ENCODE data around the gene OBP2B. TPM values are rescaled to one million over a fixed set of nuclear protein-coding genes. Genes with fewer than 3 reads are reported as not detected.
A peak's percentile ranks its signal among the peaks of the same experiment; 100 is the strongest.

The OBP2B gene
- total and polyA plus RNA-seq, 9 of the 15 experiments (the other 6 are each of a cell fraction or from before 2014, with no cell fraction given): not detected

DNA sequence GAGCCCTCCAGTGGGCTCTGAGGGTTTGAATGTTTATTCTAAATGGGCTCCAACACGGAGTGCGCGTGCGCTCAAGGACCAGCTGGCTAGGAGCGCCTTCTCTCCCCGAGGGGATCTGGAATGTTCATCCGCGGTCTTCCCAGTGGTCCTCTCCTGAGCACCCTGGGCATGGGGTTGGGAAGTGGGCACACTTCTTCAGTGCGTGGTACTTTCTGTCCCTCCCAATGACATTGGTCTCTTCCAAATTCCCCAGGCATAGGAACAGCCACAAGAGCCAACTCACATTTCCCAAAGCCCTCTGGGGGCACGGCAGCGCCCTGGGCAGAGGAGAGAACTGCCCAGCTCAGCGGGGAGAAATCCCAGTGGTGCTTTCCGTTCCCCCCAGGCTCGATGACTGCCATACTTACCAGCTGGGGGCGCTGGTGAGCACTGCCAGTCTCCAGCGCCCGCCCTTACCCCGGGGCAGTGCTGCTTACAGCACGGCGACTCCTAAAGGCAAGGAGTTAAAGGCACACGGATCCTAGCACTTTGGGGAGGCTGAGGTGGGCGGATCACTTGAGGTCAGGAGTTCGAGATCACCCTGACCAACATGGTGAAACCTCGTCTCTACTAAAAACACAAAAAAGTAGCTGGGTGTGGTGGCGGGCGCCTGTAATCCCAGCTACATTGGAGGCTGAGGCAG, 29.9 kb upstream of the OBP2B start (continued):
- TF ChIP-seq, protein P1, sequence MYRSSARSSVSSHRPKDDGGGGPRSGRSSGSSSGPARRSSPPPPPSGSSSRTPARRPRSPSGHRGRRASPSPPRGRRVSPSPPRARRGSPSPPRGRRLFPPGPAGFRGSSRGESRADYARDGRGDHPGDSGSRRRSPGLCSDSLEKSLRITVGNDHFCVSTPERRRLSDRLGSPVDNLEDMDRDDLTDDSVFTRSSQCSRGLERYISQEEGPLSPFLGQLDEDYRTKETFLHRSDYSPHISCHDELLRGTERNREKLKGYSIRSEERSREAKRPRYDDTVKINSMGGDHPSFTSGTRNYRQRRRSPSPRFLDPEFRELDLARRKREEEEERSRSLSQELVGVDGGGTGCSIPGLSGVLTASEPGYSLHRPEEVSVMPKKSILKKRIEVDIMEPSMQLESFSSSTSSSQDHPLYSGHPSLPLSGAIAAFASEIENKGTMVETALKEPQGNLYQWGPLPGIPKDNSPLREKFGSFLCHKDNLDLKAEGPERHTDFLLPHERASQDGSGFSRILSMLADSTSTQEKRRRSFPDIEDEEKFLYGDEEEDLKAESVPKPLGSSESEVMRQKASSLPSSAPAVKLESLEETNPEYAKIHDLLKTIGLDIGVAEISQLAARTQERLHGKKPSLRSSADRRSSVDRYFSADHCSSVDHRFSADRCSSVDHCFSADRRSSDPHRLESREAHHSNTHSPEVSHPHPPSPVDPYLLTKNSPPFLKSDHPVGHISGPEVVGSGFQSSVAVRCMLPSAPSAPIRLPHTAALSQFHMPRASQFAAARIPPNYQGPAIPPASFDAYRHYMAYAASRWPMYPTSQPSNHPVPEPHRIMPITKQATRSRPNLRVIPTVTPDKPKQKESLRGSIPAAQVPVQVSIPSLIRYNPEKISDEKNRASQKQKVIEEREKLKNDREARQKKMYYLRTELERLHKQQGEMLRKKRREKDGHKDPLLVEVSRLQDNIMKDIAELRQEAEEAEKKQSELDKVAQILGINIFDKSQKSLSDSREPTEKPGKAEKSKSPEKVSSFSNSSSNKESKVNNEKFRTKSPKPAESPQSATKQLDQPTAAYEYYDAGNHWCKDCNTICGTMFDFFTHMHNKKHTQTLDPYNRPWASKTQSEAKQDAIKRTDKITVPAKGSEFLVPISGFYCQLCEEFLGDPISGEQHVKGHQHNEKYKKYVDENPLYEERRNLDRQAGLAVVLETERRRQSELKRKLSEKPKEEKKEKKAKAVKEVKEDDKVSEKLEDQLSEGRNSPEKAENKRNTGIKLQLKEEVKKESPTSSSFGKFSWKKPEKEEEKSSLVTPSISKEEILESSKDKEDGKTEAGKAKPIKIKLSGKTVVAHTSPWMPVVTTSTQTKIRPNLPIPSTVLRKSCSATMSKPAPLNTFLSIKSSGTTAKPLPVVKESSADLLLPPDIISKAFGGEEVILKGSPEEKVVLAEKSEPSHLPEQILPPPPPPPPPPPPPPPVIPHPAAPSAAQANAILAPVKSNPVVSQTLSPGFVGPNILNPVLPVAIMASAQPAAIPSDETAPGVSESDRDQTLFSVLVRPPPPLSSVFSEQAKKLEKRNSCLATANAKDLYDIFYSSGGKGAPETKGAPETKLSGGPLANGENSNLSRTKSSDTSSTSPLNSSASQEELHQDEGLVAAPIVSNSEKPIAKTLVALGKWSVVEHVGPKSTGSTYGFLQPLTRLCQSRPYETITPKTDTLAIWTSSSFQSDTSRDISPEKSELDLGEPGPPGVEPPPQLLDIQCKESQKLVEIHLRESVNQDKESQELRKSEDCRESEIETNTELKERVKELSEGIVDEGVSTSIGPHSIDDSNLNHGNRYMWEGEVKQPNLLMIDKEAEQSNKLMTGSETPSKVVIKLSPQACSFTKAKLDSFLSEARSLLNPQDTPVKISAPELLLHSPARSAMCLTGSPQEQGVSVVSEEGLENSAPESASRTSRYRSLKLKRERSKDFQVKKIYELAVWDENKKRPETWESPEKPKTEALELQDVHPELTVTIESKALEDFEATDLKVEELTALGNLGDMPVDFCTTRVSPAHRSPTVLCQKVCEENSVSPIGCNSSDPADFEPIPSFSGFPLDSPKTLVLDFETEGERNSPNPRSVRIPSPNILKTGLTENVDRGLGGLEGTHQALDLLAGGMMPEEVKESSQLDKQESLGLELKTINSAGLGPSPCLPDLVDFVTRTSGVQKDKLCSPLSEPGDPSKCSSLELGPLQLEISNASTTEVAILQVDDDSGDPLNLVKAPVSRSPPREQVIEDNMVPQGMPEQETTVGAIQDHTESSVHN (IDR thresholded peaks at IDR 0.05; ENCODE audit: borderline replicate concordance in 1 of 2, low read depth in 1 of 2): no peak
- TF ChIP-seq SMAD4 (CRISPR knock-in tag; conservative IDR thresholded peaks at IDR 0.05) (0 out of 2 replicates have a peak, but pooled peaks have one; percentile 26), ZNF224 (CRISPR knock-in tag; IDR thresholded peaks at IDR 0.05) (no peak), COPS2 (conservative IDR thresholded peaks at IDR 0.05) (no peak), CBFA2T3 (IDR thresholded peaks at IDR 0.05) (0 out of 2 replicates have a peak, but pooled peaks have one; percentile 2), MECOM (CRISPR knock-in tag; IDR thresholded peaks at IDR 0.05) (no peak), TEAD4 (IDR thresholded peaks at IDR 0.05; ENCODE audit: low read length) (peak; percentile 48; the same call in 1 of the 2 replicates), TEAD4 (CRISPR knock-in tag; IDR thresholded peaks at IDR 0.05; ENCODE audit: borderline replicate concordance) (no peak), MAZ (CRISPR knock-in tag; conservative IDR thresholded peaks at IDR 0.05 in 1 of 2, IDR thresholded peaks at IDR 0.05 in 1 of 2) (peak in 1 of 2 experiments; percentile 80; a peak in 3 of 4 replicates), WHSC1 (IDR thresholded peaks at IDR 0.05; ENCODE audit: low read length) (no peak)
- TF ChIP-seq, protein P2, sequence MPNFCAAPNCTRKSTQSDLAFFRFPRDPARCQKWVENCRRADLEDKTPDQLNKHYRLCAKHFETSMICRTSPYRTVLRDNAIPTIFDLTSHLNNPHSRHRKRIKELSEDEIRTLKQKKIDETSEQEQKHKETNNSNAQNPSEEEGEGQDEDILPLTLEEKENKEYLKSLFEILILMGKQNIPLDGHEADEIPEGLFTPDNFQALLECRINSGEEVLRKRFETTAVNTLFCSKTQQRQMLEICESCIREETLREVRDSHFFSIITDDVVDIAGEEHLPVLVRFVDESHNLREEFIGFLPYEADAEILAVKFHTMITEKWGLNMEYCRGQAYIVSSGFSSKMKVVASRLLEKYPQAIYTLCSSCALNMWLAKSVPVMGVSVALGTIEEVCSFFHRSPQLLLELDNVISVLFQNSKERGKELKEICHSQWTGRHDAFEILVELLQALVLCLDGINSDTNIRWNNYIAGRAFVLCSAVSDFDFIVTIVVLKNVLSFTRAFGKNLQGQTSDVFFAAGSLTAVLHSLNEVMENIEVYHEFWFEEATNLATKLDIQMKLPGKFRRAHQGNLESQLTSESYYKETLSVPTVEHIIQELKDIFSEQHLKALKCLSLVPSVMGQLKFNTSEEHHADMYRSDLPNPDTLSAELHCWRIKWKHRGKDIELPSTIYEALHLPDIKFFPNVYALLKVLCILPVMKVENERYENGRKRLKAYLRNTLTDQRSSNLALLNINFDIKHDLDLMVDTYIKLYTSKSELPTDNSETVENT (CRISPR knock-in tag; IDR thresholded peaks at IDR 0.05): no peak
- TF ChIP-seq, protein P3, sequence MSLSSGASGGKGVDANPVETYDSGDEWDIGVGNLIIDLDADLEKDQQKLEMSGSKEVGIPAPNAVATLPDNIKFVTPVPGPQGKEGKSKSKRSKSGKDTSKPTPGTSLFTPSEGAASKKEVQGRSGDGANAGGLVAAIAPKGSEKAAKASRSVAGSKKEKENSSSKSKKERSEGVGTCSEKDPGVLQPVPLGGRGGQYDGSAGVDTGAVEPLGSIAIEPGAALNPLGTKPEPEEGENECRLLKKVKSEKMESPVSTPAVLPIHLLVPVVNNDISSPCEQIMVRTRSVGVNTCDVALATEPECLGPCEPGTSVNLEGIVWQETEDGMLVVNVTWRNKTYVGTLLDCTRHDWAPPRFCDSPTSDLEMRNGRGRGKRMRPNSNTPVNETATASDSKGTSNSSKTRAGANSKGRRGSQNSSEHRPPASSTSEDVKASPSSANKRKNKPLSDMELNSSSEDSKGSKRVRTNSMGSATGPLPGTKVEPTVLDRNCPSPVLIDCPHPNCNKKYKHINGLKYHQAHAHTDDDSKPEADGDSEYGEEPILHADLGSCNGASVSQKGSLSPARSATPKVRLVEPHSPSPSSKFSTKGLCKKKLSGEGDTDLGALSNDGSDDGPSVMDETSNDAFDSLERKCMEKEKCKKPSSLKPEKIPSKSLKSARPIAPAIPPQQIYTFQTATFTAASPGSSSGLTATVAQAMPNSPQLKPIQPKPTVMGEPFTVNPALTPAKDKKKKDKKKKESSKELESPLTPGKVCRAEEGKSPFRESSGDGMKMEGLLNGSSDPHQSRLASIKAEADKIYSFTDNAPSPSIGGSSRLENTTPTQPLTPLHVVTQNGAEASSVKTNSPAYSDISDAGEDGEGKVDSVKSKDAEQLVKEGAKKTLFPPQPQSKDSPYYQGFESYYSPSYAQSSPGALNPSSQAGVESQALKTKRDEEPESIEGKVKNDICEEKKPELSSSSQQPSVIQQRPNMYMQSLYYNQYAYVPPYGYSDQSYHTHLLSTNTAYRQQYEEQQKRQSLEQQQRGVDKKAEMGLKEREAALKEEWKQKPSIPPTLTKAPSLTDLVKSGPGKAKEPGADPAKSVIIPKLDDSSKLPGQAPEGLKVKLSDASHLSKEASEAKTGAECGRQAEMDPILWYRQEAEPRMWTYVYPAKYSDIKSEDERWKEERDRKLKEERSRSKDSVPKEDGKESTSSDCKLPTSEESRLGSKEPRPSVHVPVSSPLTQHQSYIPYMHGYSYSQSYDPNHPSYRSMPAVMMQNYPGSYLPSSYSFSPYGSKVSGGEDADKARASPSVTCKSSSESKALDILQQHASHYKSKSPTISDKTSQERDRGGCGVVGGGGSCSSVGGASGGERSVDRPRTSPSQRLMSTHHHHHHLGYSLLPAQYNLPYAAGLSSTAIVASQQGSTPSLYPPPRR (CRISPR knock-in tag; IDR thresholded peaks at IDR 0.05; ENCODE audit: borderline replicate concordance): no peak

Measured in K562 (cell line).